Natural killer cell (primary cell): ENCODE measurements around the gene ROBO4. TPM values are rescaled to one million over a fixed set of nuclear protein-coding genes. Genes with fewer than 3 reads are reported as not detected.

Experiments used
- ATAC-seq, 3 donors: fragments of 150-1000 bp in 2 of 3; fragments of 200-7000 bp in 1 of 3; cut with Tn5 transposase; 1 replicate in 1 of 3; 2 replicates in 2 of 3; pipeline ENCODE4 v1.10.0; 2021; ENCODE audit warnings: mild to moderate bottlenecking in 2 of 3, moderate library complexity in 2 of 3
- DNase-seq, 2 donors: peaks; one replicate each; pipeline versions ENCODE4 v3.0.0 to v3.0.0-alpha.2; 2013 to 2021; ENCODE audit warnings: mixed read lengths in 1 of 2
- H3K27ac ChIP-seq: one replicate; pipeline ENCODE4 v1.5.1; 2013; ENCODE audit warnings: mild to moderate bottlenecking, low read length
- H3K27me3 ChIP-seq: one replicate; pipeline ENCODE4 v1.6.1; 2013; ENCODE audit warnings: low read length; ENCODE audit not compliant: control insufficient read depth, insufficient read depth
- H3K36me3 ChIP-seq: one replicate; pipeline ENCODE4 v1.6.1; 2013; ENCODE audit warnings: low read length; ENCODE audit not compliant: control insufficient read depth, insufficient read depth
- H3K4me1 ChIP-seq: one replicate; pipeline ENCODE4 v1.6.1; 2013; ENCODE audit warnings: low read length; ENCODE audit not compliant: control insufficient read depth, insufficient read depth
- H3K4me3 ChIP-seq: one replicate; pipeline ENCODE4 v1.5.1; 2013; ENCODE audit warnings: low read length
- H3K9me3 ChIP-seq: one replicate; pipeline ENCODE4 v1.6.1; 2013; ENCODE audit warnings: low read length; ENCODE audit not compliant: control insufficient read depth, insufficient read depth
- H3K27ac Mint-ChIP-seq, 2 donors: one replicate each; pipeline ENCODE4 v1.8.0; 2022; ENCODE audit warnings: mild to moderate bottlenecking in 2 of 2, mixed read lengths in 2 of 2, moderate library complexity in 1 of 2
- H3K27me3 Mint-ChIP-seq, 2 donors: one replicate each; pipeline ENCODE4 v1.8.0; 2022; ENCODE audit warnings: low read depth in 2 of 2, mixed read lengths in 2 of 2
- H3K36me3 Mint-ChIP-seq: one replicate; pipeline ENCODE4 v1.8.0; 2022; ENCODE audit warnings: mixed read lengths
- H3K4me1 Mint-ChIP-seq, 2 donors: one replicate each; pipeline ENCODE4 v1.8.0; 2022; ENCODE audit warnings: mixed read lengths in 2 of 2
- H3K4me3 Mint-ChIP-seq: one replicate; pipeline ENCODE4 v1.8.0; 2022; ENCODE audit warnings: mild to moderate bottlenecking, moderate library complexity, mixed read lengths
- H3K9me3 Mint-ChIP-seq, 2 donors: one replicate each; pipeline ENCODE4 v1.8.0; 2022; ENCODE audit warnings: mixed read lengths in 2 of 2
- WGBS: methylation state at CpG from one replicate; pipeline ENCODE4 v1.1.7; 2013; ENCODE audit warnings: missing lambda C conversion rate; ENCODE audit not compliant: insufficient coverage; 5-methylcytosine and 5-hydroxymethylcytosine counted together
- intact Hi-C: fragments of 100-400 bp; cut with micrococcal nuclease; formaldehyde crosslinking; loops from one replicate; pipeline ENCODE4 v1.14.2; 2022
- total RNA-seq, 4 donors: library from RNA; stranded (reverse); fragments of 120-200 nt in 1 of 4; gene quantifications; one replicate each; pipeline versions ENCODE4 v1.2.3 to v1.2.4, GENCODE V29; 2013 to 2022
- TF ChIP-seq, protein P1 (sequence below): fragments of 200-600 bp; IDR thresholded peaks from one replicate; pipeline ENCODE4 v1.8.0; 2022; ENCODE audit warnings: antibody characterized with exemption

The ROBO4 gene
- total RNA-seq, 3 donors from 2014 or later (not counting 1 experiment from before 2014, with no cell fraction given) = not detected

DNA sequence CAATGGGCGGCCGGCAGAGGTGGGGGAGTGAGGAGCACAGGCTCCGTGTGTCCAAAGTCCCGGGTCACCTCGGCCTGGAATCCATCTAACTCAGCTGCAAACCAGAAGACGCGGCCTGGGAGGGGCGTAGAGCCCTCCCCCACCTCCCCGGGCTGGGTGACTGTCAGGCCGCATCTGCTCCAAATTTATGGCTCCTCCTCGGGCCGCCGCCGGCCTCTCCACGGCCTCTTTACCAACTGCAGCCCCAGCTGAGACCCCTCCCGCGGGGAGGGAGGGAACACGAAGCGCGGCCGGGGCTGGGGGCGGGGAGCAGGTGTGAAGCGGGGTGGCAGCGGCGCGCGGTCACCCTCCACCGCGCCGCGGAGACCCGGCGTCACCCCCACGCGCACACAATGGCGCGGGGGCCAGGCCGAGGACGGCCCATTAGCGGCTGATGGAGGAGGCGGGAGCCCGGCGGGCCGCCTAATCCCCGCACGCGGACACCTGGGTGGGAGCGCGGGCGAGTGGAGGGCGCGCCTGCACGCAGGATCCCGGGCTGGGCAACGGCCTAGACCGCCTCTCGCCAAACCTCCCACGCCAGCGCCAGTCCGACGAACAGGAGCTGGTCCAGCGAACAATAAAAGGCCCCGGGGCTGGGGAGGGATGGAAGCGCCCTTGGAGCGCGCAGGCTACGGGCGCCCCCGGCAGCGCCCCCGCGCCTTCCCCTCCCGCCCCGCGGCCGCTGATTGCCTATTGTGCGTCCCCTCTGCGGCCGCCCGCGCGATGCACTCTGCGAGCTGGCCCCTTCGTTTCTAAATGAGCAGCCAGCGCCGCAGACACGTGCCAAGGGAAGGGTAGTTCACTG is 58.3 kb downstream of the ROBO4 start:
- H3K36me3 ChIP-seq = no peaks in the 10 kb centered on the region
- Mint-ChIP-seq H3K27me3 (peaks cover 53 to 68% of the 10 kb centered on the region in 2 donors), H3K9me3 (no peaks in the 10 kb centered on the region), H3K27ac (no peak overlapping the region), H3K36me3 (no peaks in the 10 kb centered on the region), H3K4me3 (no peak overlapping the region), H3K4me1 (peaks cover 6 to 9% of the 10 kb centered on the region in 2 donors)
- H3K9me3 ChIP-seq = no peaks in the 10 kb centered on the region
- DNase-seq (no peak), ATAC-seq (no peak)
- WGBS = 2% methylated on average over 87 of the region's 87 CpGs
- no peak overlapping the region for H3K4me3 ChIP-seq
- peaks cover 18% of the 10 kb centered on the region for H3K4me1 ChIP-seq
- no peak overlapping the region for H3K27ac ChIP-seq
- intact Hi-C loops = loop anchor here (10.0 kb wide), 1 partner anchor 75 kb away; the partner anchor contains the start of gene ESAM
- TF ChIP-seq, protein P1, sequence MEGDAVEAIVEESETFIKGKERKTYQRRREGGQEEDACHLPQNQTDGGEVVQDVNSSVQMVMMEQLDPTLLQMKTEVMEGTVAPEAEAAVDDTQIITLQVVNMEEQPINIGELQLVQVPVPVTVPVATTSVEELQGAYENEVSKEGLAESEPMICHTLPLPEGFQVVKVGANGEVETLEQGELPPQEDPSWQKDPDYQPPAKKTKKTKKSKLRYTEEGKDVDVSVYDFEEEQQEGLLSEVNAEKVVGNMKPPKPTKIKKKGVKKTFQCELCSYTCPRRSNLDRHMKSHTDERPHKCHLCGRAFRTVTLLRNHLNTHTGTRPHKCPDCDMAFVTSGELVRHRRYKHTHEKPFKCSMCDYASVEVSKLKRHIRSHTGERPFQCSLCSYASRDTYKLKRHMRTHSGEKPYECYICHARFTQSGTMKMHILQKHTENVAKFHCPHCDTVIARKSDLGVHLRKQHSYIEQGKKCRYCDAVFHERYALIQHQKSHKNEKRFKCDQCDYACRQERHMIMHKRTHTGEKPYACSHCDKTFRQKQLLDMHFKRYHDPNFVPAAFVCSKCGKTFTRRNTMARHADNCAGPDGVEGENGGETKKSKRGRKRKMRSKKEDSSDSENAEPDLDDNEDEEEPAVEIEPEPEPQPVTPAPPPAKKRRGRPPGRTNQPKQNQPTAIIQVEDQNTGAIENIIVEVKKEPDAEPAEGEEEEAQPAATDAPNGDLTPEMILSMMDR = no peak
- peaks cover 48% of the 10 kb centered on the region for H3K27me3 ChIP-seq

DNA sequence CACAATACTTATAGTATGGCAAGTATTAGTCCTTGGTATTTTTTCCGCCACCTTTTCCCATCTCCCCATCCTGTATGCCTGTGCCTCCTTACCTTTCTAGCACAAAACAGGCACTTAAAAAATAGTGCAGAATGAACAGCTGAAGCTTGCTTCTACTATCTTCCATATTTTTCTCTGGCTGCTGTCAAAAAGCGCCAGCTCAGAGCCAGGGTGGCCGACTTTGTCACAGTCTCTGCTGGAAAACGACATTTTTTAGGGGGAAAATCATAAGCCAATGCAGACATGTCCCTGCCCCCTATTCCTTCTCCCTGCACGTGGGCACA is 58.9 kb downstream of the ROBO4 start:
- H3K9me3 Mint-ChIP-seq = no peaks in the 10 kb centered on the region
- TF ChIP-seq, protein P1 = no peak
- H3K9me3 ChIP-seq = no peaks in the 10 kb centered on the region
- H3K4me3 ChIP-seq = no peak overlapping the region
- H3K27ac ChIP-seq = no peak overlapping the region
- H3K27me3 Mint-ChIP-seq = peaks cover 52 to 62% of the 10 kb centered on the region in 2 donors
- intact Hi-C loops = loop anchor here (10.0 kb wide), 1 partner anchor 74 kb away; the partner anchor contains the start of gene ESAM
- ATAC-seq (no peak), DNase-seq (no peak)
- no peaks in the 10 kb centered on the region for H3K36me3 ChIP-seq
- no peak overlapping the region for H3K4me3 Mint-ChIP-seq
- H3K27ac Mint-ChIP-seq = no peak overlapping the region
- peaks cover 44% of the 10 kb centered on the region for H3K27me3 ChIP-seq
- peaks cover 18% of the 10 kb centered on the region for H3K4me1 ChIP-seq
- no peaks in the 10 kb centered on the region for H3K36me3 Mint-ChIP-seq
- H3K4me1 Mint-ChIP-seq = peaks cover 6 to 9% of the 10 kb centered on the region in 2 donors
- WGBS = 23% methylated on average over 5 of the region's 5 CpGs

DNA sequence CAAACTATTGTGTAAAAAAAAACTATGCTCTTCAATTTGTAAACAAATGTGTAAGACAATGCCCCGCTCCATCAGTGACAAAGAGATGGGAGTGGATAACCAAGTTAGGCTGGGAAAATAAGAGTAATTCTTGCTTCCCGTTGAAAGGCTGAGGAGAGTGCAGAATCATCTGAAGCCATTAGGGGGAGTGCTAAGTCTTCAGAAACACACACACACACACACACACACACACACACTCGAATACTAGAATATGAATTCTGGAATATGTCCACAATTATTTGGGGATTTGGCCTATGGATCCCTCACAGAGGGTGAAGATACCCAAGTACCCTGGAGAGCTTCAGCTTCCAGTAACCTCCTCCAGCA is 60.2 kb downstream of the ROBO4 start:
- TF ChIP-seq, protein P1 = no peak
- no peak overlapping the region for H3K4me3 Mint-ChIP-seq
- peak in 1 of 2 donors; percentile 41 for DNase-seq
- Histone ChIP-seq H3K27me3 (peaks cover 32% of the 10 kb centered on the region), H3K27ac (no peak overlapping the region), H3K4me1 (peaks cover 18% of the 10 kb centered on the region), H3K9me3 (no peaks in the 10 kb centered on the region), H3K36me3 (no peaks in the 10 kb centered on the region), H3K4me3 (no peak overlapping the region)
- no peak overlapping the region for H3K27ac Mint-ChIP-seq
- peaks cover 51 to 62% of the 10 kb centered on the region in 2 donors for H3K27me3 Mint-ChIP-seq
- H3K9me3 Mint-ChIP-seq = no peaks in the 10 kb centered on the region
- intact Hi-C loops = loop anchor here (1.0 to 10.0 kb wide), 3 partner anchors 73 to 193 kb away; partner anchors contain the start of gene ESAM
- peaks cover 6 to 9% of the 10 kb centered on the region in 2 donors for H3K4me1 Mint-ChIP-seq
- H3K36me3 Mint-ChIP-seq = no peaks in the 10 kb centered on the region
- no peak for ATAC-seq
- 35% methylated on average over 2 of the region's 3 CpGs for WGBS
